Activated T-helper 1 cell treated with anti-CD3 and anti-CD28 coated beads, Interleukin-2, amount 50 U/mL, for 16 hours (primary cell): Measurements from ENCODE around the gene KRTAP10-6.
"Not testable (repeated sequence)": the region's sequence is repeated elsewhere in the genome, so short reads cannot be mapped to it uniquely, and the experiment has no call there.

Experiments
- DNase-seq, 2 donors: peaks; one replicate each; pipeline ENCODE4 v3.0.0-alpha.2; 2020; ENCODE audit warnings: low read depth in 1 of 2, low spot score in 1 of 2

Gene KRTAP10-6

GRCh38 chr21:44579056-44579832 lies 13.1 kb downstream of the KRTAP10-6 start:
- no peak for DNase-seq

- DNase-seq = no peak
Measured at GRCh38 chr21:44578371-44579055, 13.8 kb downstream of the KRTAP10-6 start.

DNA sequence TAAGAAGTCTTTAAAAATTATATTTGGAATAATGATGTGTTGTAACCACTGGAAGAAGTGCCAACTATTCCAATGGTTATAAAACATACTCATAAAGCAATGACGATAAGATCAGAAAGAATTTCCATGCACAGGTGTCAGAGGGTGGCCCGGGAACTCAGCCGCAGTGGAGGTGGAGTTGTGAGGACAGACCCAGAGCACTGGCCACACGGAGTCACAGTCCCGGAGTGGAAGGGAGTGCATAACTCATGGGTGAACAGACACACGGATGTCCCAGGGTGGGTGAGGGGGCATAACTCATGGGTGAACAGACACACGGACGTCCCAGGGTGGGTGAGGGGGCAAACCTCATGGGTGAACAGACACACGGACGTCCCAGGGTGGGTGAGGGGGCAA lies 16.3 kb downstream of the KRTAP10-6 start:
- no peak for DNase-seq

DNA sequence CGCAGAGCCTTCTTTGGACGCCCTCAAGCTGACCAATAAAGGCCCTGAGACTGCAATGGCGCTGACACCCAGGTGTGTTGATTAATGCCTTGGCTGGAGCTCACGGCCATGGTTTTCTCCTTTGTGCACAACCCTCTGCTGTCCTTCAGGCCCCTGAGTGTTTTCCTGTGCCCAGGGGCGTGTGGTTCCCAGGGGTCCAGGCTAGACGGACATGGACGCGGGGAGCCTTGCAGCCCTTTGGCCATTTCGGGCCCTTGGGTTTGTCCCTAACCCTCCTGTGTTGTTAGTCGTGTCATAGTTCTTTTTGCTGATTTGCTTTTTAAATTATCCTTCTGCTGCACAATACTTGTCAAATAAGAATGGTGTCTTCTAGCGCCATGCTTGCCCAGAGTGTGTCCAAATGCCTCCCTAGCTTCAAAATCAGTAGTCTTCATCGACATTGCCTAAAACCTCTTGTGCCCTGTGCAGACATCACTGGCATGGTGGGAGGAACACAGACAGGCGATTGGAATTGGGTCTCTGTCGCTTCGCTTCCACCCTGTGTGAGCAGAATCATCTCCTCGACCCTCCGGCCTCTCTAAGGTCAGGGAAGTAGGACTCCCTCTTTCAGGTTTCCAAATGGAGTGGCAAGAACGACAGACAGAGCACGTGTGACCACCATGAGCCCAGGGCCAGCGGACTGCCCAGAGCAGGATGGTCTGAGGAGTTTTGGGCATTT lies 16.8 kb downstream of the KRTAP10-6 start:
- DNase-seq = no peak

DNA sequence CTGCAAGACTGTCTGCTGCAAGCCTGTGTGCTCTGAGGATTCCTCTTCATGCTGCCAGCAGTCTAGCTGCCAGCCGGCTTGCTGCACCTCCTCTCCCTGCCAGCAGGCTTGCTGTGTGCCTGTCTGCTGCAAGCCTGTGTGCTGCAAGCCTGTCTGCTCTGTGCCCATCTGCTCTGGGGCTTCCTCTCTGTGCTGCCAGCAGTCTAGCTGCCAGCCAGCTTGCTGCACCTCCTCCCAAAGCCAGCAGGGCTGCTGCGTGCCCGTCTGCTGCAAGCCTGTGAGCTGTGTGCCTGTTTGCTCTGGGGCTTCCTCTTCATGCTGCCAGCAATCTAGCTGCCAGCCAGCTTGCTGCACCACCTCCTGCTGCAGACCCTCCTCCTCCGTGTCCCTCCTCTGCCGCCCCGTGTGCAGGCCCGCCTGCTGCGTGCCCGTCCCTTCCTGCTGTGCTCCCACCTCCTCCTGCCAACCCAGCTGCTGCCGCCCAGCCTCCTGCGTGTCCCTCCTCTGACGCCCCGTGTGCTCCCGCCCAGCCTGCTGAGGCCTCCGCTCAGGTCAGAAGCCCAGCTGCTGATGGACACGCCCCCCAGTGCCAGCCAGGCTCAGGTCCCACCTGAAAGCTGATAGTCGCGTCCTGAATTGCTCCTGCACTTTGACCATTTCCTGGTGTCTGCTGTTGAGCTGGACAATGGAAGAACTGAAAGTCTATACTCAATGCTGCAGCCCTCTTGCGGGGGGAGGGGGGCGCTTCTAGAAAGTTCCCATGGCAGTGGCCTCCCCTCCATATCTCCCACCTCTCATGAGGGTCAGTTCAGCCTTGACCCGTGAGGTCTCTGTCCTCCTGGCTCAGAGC lies 17.6 kb downstream of the KRTAP10-6 start:
- DNase-seq = no peak

DNA sequence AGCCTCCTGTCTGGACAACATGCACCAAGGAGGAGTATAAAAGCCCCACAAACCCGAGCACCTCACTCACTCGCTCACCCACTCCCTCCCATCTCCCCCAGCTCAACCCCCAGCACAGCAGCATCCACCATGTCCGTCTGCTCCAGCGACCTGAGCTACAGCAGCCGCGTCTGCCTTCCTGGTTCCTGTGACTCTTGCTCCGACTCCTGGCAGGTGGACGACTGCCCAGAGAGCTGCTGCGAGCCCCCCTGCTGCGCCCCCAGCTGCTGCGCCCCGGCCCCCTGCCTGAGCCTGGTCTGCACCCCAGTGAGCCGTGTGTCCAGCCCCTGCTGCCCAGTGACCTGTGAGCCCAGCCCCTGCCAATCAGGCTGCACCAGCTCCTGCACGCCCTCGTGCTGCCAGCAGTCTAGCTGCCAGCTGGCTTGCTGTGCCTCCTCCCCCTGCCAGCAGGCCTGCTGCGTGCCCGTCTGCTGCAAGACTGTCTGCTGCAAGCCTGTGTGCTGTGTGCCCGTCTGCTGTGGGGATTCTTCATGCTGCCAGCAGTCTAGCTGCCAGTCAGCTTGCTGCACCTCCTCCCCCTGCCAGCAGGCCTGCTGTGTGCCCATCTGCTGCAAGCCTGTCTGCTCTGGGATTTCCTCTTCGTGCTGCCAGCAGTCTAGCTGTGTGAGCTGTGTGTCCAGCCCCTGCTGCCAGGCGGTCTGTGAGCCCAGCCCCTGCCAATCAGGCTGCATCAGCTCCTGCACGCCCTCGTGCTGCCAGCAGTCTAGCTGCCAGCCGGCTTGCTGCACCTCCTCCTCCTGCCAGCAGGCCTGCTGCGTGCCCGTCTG lies 18.5 kb downstream of the KRTAP10-6 start, which contains the start of gene KRTAP10-4:
TSS of gene KRTAP10-4 (plus strand) at position 100 of the 827 bp plus-strand sequence. CDS start at position 130, 30 bp downstream.
- not testable (repeated sequence) for DNase-seq

- no peak for DNase-seq
Measured at GRCh38 chr21:44572959-44573583, 19.2 kb downstream of the KRTAP10-6 start.

- DNase-seq = no peak
Measured at GRCh38 chr21:44571844-44572782, 20.2 kb downstream of the KRTAP10-6 start.

- no peak for DNase-seq
Measured at GRCh38 chr21:44571296-44571695, 21.0 kb downstream of the KRTAP10-6 start.

DNA sequence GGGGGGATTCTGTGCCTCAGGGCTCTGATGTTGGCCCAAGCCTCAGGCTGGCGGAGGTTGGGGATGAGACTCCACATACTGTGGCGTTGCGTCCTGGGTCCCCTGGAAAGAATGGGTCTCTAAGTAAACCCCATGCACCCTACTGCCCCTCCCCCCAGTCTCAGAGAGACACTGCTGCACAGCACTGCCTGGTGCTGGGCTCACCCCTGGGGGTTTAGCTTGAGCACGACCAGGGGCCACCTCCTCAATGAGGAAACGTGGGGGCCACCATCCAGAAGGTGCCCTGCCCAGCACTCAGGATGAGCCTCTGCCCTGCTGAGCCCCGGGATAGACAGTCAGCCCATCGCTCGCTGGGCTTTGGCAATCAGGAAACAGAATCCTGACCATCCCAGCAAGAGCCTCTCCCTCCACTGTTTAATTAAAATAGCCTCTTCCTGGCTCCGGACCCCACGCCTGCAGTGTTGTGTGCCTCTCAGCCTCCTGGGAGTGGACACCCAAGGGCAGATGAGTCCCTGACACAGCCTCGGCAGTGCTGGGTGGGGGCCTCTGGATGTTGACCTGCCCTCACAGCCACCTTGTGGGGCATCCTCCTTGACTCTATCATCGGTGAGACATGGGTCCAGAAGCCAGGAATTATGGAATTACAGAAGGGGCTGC lies 22.3 kb downstream of the KRTAP10-6 start:
- DNase-seq = no peak

DNA sequence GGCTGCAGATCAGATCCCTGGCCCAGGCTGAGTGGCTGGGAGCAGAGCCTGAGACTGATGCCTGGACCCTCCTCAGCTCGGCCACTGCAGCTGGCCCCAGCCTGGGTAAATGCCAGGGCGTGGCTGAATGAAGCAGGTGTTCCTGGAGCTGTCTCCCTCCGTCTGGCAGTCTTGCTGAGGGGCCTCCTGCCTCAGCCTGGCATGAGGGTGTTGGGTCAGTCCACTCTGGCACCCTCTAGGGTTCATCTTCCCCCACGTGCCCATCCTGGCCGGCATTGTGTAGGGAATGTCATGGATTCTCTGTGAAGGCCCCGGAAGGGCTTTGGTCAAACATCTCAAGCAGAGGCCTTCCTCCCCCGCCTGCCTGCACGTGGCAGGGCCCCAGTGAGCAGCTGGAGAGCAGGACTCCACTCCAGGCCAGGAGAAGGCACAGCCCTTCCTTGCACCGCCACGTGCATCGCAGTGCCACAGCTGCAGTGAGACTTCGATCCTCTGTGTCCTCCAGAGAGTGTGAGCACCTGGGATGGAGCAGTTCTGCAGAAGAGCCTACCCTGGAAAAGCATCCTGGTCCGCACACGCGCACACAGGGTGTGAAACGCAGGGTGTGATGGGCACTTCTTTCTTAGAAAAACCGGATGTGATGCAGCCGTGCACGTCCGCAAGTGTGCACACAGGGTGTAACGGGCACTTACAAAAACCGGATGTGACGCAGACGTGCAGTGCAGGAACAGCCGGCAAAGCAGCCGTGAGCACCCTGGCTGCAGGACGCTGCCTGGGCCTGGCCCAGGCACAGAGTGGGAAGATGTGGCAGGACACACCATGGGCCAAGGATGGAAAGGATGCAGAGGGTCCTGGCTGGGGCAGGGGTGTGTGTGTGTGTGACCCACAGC lies 23.4 kb downstream of the KRTAP10-6 start:
- DNase-seq = no peak

- no peak for DNase-seq
Measured at GRCh38 chr21:44568261-44568660, 24.0 kb downstream of the KRTAP10-6 start.

DNA sequence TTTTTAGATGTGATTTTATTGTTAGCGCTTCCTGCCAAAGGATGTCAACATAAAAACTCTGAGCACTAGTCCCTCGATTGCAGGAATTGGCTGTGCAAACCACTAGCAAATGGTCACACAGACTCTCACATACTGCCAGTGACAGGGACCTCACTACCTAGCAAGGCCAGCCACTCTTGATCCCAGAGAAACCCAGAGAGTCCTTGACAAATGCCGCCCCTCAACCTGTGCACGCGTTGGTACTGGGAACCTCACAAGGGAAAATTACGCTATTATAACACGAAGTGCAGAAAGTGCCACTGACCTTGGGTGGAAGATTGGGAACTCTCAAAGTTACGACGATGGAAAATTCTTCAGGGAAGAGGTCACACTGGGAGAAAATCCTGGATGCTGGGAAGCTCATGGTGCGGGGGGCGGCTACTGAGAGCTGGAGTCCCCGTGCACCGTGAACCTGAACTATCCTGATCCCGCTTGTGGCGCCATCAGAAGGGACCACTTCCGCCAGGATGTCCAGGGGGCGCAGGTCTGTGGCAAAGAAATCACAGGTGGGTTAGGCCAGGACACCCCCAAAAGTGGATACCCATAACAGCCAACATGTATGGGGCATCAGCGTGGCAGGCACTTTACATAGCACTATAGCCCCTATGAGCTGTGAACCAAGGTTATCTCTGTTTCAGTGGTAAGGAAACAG lies 24.7 kb downstream of the KRTAP10-6 start:
- DNase-seq = no peak

- DNase-seq = no peak
Measured at GRCh38 chr21:44566403-44566802, 25.9 kb downstream of the KRTAP10-6 start.

GRCh38 chr21:44564886-44565598 lies 27.3 kb downstream of the KRTAP10-6 start:
- DNase-seq = no peak

DNA sequence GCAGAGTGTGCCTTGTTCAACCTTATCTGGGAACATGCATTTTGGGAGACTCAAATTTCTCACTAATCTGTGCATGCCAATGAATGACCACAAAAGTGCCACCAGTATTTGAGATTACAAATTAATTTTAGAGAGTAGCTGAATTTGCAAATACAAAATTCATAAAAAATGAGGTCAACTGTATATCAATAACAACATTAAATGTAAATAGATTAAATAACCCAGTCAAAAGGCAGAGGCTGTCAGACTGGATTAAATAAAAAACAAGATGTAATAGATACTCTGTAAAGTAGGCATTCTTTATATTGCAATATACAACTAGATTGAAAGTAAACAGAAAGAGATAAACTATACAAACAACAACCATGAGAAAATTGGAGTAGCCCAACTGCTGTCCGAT lies 28.2 kb downstream of the KRTAP10-6 start:
- no peak for DNase-seq
